Cardiac muscle cell (in vitro differentiated cells and primary cell): ENCODE measurements around the gene SLC5A10. TPM values are rescaled to one million over a fixed set of nuclear protein-coding genes. Genes with fewer than 3 reads are reported as not detected.

Source experiments
- DNase-seq, 2 donors: peaks; one replicate each; pipeline versions ENCODE4 v3.0.0 to v3.0.0-alpha.2; 2010 to 2017; ENCODE audit warnings: low read depth in 1 of 2, low spot score in 1 of 2
- H3K27ac ChIP-seq: fragments of 200-600 bp; sonication (generic); 2 replicates; pipeline ENCODE4 v1.5.1; 2016
- H3K27me3 ChIP-seq: fragments of 200-600 bp; sonication (generic); 2 replicates; pipeline ENCODE4 v1.6.0; 2016; ENCODE audit warnings: control low read depth
- H3K36me3 ChIP-seq: fragments of 200-600 bp; sonication (generic); 2 replicates; pipeline ENCODE4 v1.5.1; 2016; ENCODE audit warnings: control low read depth
- H3K4me1 ChIP-seq: fragments of 200-600 bp; sonication (generic); 2 replicates; pipeline ENCODE4 v1.8.1; 2017; ENCODE audit warnings: low read depth, mild to moderate bottlenecking, mixed run types
- H3K4me3 ChIP-seq: fragments of 200-600 bp; sonication (generic); 2 replicates; pipeline ENCODE4 v1.5.1; 2016; ENCODE audit warnings: mild to moderate bottlenecking
- H3K9me3 ChIP-seq: fragments of 200-600 bp; sonication (generic); 2 replicates; pipeline ENCODE4 v1.5.1; 2017; ENCODE audit warnings: low read depth, mild to moderate bottlenecking, control low read depth
- CTCF ChIP-seq: IDR thresholded peaks from 2 replicates; pipeline ENCODE4 v1.5.1; 2012; ENCODE audit warnings: low read depth, mild to moderate bottlenecking, low read length
- polyA plus RNA-seq: library from polyadenylated mRNA; unstranded; fragments of >200 nt; fragmentation: Nextera tagmentation; extraction: Ambion mirVana; gene quantifications from 2 replicates; pipeline ENCODE4 v1.2.1, GENCODE V29; 2016
- total RNA-seq: library from RNA; depleted of rRNA; stranded (reverse); fragments of >200 nt; gene quantifications from 2 replicates; pipeline ENCODE4 v1.2.3, GENCODE V29; 2016

SLC5A10 gene
- total and polyA plus RNA-seq, 2 experiments from 2014 or later: 0.06 TPM; not detected in 1

- no peaks in the 10 kb centered on the region for H3K27me3 ChIP-seq
- DNase-seq: no peak
- H3K4me3 ChIP-seq: no peak overlapping the region
- H3K27ac ChIP-seq: no peak overlapping the region
- no peaks in the 10 kb centered on the region for H3K9me3 ChIP-seq
- H3K4me1 ChIP-seq: peaks cover 18% of the 10 kb centered on the region
- H3K36me3 ChIP-seq: no peaks in the 10 kb centered on the region
- no peak for TF ChIP-seq CTCF
Measured at GRCh38 chr17:18961634-18962493, 9.9 kb downstream of the SLC5A10 start.

- H3K36me3 ChIP-seq: no peaks in the 10 kb centered on the region
- H3K4me3 ChIP-seq: no peak overlapping the region
- DNase-seq: no peak
- peaks cover 24% of the 10 kb centered on the region for H3K4me1 ChIP-seq
- no peaks in the 10 kb centered on the region for H3K27me3 ChIP-seq
- H3K27ac ChIP-seq: peak overlapping the region; percentile 49
- no peak for TF ChIP-seq CTCF
- no peaks in the 10 kb centered on the region for H3K9me3 ChIP-seq
Measured at GRCh38 chr17:18962494-18962815, 10.5 kb downstream of the SLC5A10 start.

- Histone ChIP-seq H3K27me3 (no peaks in the 10 kb centered on the region), H3K36me3 (no peaks in the 10 kb centered on the region), H3K4me3 (no peak overlapping the region), H3K27ac (no peak overlapping the region), H3K9me3 (no peaks in the 10 kb centered on the region), H3K4me1 (peaks cover 33% of the 10 kb centered on the region)
- no peak for TF ChIP-seq CTCF
- no peak for DNase-seq
Measured at GRCh38 chr17:18963126-18964017, 11.4 kb downstream of the SLC5A10 start.

GRCh38 chr17:18964018-18964351 is 12.0 kb downstream of the SLC5A10 start:
- no peak for TF ChIP-seq CTCF
- Histone ChIP-seq H3K4me3 (no peak overlapping the region), H3K36me3 (no peaks in the 10 kb centered on the region), H3K27ac (no peak overlapping the region), H3K9me3 (no peaks in the 10 kb centered on the region), H3K27me3 (no peaks in the 10 kb centered on the region), H3K4me1 (peaks cover 38% of the 10 kb centered on the region)
- DNase-seq: no peak

GRCh38 chr17:18964550-18964949 is 12.6 kb downstream of the SLC5A10 start:
- Histone ChIP-seq H3K36me3 (no peaks in the 10 kb centered on the region), H3K27ac (no peak overlapping the region), H3K27me3 (no peaks in the 10 kb centered on the region), H3K9me3 (no peaks in the 10 kb centered on the region), H3K4me1 (peaks cover 43% of the 10 kb centered on the region), H3K4me3 (no peak overlapping the region)
- no peak for DNase-seq
- TF ChIP-seq CTCF: no peak
